ENCODE measurements around the gene CAPN15.

CAPN15 gene

DNA sequence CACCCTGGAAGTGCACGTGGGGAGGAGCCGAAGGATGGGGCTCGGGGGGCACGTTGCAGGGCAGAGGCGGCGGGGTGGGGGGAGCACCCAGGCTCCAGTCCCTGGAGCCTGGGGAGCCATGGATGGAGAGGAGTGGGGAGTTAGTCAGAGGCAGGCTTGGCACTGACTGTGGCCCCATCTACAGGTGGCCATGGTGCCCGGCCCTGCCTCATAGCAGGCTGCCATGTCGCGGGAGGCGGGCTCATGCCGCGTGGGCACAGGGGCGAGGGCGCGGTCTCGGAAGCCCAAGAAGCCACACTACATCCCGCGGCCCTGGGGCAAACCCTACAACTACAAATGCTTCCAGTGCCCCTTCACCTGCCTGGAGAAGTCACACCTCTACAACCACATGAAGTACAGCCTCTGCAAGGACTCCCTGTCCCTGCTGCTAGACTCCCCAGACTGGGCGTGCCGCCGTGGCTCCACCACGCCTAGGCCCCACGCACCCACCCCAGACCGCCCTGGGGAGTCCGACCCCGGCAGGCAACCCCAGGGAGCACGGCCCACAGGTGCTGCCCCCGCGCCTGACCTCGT lies 35.6 kb downstream of the CAPN15 start:
- no peak for DNase-seq

DNA sequence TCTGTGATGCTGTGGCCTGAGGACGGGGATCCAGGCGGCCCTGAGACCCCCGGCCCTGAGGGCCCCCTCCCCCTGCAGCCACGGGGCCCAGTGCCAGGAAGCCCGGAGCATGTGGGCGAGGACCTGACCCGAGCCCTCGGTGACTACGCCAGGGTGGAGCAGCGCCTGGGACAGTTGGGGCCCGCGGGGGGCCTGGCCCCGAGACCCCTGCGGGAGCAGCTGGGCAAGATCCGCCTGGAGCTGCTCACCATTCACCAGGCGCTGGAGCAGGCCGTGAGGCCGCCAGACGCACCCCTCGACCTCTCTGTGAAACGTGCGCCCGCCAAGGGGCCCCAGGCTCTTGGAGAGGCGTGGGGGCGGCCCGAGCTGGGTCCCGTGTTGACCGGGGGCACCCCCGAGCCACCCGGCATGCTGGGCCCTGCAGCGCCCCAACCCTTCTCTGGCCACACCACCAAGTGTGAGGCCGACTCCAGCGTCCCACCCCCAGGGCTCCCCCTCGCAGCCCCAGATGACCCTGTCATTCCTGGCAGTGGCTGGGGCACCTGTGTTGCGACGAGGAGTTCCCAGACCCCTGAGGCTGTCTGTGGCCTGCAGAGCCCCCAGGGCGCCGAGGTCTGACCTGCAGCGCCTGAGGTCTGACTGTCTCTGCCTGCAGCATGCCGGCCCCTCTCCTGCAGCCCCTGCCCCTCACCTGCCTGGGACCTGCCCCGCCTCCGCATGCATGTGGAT lies 37.3 kb downstream of the CAPN15 start:
- no peak for DNase-seq

DNA sequence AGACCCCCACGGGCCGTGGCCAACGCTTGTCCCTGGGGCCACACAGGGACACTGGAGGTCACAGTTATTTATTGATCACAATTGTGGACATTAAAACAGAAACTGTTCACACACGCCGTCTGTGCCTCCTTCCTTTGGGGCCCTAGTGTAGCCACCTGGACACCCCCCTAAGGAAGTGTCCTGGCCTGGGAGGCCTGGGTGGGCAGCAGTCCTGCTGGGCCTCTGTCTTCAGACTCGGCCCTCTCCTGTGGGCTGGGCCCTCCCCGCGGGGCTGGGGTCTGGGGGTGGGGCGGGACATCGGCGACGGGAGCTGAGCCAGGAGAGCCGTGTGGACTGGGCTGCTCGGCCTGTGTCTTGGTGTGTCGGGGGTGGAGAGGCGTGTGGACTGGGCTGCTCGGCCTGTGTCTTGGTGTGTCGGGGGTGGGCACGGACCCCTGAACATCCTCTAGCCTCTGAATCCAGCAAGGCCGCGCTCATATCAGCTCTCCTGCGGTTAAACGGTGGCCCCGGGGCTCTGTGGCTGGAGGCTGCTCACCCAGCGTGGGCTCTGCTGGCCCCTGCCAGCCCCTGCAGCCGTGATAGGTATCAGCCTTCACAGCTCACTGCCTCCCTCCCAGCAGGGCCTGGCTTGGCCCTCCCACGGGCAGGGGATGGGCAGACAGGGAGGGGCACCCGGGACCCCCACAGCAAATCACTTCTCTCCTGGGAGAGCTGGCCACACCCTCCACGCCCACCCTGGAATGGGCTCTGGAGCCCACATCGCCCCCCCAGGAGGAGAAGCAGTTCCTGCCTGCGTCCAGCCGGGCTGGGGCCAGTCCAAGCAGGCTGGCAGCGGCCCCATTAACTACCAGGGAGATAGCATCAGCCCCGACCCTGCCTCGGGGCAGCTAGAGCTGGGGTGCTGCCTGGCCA lies 38.2 kb downstream of the CAPN15 start:
- no peak for DNase-seq

DNA sequence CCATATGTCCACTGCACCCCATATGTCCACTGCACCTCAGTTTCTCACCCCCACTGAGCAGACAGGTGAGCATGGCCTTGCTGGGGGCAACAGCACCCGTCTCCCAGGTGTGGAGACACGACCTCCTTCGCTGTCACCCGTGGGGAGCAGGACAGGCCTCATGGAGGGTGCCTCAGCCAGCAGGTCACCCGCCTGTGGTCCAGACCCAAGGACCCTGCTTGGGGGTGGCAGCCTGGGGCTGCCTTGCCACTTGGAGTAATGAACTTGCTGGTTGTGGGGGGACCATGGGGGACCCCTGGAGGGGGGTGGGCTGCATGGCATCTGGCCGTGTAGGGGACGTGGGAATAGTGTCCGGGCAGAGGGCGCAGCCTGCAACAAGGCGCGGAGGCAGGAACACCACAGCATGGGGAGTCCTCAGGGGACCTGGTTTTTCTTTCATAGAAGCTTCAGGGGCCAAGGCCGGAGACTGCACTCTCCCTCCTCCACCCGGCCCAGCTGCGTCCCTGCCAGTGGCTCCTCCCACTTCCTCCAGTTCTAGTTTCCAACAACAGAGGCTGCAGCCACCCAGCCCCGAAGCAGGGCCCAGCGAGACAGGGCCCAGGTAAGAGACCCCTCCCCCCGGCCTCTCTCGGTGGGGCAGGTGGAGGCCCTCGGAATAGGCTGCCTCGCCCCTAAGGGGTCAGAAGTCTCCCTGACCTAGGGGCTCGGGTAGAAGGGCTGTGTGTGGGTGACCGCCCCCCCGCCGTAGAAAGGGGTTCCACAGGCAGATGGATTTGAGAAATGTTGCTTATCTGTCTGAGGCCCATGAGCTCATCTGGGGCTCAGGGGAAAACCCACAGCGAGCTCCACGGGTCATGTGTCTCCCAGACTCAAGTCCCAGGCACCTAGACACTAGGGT lies 39.2 kb downstream of the CAPN15 start, which contains the start of gene NHLRC4:
NHLRC4 (plus strand) TSS at position 531 of the 898 bp plus-strand sequence. CDS start 1,043 bp downstream, outside the sequence.
- DNase-seq, result peak; percentile 63

DNA sequence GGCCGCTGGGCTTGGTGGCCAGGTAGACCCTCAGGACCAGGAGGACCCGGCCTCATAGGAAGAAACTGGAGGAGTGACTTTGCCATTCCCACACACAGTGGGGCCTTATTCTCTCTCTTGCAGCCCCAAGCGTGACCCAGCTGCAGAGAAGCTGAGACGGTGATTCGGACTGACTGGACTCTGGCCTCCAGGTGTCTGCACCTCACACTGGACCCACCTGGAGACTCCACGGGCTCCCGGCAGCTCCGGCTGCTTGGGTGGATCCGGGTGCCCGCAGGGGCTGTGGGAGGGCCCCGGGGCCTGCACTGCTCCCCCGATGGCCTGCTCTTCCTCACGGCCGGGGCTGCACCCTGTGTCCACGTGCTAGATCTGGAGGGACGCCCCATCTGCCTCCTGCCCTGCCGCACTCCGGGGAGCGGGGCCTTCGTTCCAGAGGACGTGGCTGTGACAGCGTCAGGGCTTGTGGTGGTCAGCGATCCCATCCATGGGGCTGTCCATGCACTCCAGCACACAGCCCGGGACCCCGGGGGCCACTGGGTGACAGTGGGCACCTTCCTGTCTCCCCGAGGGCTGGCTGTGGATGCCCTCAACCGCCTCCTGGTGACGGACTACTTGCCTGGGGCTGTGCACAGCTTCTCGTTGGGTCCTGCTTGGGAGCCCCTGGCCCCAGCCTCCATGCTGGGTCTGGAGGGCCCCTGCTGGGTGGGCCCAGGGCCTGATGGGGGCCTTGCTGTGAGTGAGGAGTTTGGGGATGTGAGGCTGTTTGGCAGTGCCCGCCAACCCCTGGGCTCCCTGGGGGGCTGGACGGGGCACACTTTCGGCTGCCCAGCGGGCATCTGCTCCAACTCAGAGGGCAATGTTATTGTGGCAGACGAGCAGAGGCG lies 40.1 kb downstream of the CAPN15 start:
- no peak for DNase-seq

DNA sequence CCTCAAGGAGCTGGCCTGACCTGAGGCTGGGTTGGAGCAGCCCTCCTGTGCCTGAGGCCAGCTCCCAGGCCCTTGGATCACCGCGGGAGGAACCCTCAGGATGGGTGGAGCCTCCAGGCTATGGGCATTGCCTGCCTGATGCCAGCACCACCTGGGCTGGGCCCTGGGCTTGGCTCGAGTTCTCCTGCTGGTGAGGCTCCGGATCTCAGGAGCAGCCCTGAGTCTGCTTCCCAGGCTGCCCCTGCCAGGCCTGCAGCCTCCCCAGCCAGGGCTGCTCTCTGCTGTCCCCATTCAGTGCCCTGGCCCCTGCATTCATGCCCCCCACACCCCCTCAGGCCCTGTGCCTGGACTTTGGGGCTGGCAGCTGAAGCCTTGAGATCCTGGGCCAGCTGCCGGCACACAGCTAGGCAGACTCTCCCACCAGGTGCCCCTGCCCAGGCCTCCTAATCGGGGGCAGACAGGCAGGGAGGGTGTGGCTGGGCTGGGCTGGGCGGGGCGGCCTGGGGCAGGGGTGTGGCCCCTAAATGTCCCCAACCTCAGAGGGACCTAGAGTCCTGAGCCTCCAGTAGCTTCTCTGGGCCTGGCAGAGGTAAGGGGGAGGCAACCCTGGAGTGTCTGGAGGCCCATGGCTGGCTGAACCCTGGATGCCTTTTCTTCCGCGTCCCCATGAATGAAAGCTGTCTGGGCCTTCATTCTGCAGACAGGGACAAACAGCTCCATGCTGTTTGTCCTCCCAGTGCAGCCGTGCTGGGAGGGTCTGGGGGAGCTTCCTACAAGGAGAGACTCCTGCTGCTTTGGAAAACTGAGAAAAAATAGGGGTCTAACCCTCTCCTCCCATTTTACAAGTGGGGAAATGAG lies 41.1 kb downstream of the CAPN15 start:
- DNase-seq, result no peak

DNA sequence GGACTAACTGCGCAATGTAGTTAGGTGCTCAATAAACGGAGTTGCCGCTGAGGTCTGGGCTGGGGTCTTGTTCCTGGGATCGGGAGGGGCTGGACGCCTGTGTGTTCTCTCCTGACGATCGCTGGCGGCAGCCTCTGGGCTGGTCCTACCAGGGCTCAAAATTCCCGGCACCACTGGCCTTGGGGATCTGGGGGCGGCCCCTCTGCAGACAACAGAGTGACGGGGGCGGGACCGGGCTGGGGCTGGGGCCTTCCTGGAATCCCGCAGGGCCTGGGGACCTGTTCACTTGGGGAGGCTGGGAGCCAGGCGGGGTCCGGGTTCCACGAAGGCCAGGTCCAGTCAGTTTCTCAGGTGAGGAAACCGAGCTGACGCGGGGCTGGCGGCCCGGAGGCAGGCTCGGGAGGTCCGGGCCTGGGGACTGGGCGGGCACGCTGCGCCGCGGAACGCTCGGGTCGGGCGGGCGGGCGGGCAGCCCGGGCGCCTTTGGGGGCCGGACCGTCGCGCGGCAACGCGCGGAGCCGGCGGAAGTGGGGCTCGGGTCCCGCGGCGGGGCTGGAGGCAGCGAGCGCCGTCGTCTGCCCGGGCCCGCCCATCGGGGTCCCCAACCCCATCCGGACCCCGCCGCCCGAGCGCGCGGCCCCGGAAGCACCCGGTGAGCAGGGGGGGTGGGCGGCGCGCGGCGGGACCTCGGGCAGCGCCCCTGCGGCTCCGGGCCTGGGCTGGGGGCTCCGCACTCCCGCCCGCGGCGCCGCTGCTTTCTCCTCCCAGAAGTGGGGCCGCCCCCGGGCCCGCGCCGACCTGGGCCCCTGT lies 42.1 kb downstream of the CAPN15 start, which contains the start of gene PIGQ:
PIGQ (plus strand) TSS at position 524 of the 810 bp plus-strand sequence. CDS start 4,107 bp downstream, outside the sequence.
- peak; percentile 75 for DNase-seq

DNA sequence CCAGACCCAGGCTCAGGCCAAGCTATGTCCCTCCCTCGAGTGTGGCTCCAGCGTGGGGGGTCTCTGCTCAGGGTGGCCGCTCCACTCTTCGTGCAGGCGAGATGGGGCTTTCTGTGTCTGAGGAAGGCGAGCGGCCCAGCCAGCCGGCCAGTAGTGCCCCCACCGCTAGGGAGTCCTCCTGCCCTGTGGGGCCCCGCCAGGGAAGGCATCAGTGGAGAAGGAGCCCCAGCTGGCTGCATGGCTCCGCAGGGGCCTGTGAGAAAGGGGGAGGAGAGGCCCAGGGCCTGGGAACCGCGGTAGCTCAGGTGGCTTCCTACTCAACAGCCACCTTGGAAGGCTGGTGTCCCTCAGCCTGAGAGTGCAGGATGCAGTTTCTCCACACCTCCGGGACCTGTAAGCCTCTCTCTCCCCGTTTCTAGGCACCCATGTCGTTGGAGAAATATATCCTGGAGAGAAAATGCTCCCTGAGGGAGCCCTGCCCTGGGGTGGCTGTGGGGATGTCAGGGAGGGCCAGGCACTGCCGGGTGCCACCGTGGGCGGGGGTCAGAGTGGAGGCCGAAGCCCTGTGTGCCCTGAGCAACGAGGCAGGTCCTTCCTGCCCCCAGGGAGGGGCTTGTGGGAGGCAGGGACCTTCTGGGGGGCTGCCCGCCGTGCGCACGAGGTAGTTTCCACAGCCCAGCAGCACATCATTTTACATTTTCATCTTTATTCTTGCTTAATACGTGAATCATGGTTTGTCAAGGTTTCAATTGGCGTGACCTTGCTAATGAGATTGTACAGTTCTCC lies 45.5 kb downstream of the CAPN15 start:
- DNase-seq, result no peak

DNA sequence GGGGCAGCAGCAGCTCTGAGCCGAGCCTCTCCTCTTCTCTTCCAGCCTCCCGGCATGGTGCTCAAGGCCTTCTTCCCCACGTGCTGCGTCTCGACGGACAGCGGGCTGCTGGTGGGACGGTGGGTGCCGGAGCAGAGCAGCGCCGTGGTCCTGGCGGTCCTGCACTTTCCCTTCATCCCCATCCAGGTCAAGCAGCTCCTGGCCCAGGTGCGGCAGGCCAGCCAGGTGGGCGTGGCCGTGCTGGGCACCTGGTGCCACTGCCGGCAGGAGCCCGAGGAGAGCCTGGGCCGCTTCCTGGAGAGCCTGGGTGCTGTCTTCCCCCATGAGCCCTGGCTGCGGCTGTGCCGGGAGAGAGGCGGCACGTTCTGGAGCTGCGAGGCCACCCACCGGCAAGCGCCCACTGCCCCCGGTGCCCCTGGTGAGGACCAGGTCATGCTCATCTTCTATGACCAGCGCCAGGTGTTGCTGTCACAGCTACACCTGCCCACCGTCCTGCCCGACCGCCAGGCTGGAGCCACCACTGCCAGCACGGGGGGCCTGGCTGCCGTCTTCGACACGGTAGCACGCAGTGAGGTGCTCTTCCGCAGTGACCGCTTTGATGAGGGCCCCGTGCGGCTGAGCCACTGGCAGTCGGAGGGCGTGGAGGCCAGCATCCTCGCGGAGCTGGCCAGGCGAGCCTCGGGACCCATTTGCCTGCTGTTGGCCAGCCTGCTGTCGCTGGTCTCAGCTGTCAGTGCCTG lies 46.7 kb downstream of the CAPN15 start:
- no peak for DNase-seq

DNA sequence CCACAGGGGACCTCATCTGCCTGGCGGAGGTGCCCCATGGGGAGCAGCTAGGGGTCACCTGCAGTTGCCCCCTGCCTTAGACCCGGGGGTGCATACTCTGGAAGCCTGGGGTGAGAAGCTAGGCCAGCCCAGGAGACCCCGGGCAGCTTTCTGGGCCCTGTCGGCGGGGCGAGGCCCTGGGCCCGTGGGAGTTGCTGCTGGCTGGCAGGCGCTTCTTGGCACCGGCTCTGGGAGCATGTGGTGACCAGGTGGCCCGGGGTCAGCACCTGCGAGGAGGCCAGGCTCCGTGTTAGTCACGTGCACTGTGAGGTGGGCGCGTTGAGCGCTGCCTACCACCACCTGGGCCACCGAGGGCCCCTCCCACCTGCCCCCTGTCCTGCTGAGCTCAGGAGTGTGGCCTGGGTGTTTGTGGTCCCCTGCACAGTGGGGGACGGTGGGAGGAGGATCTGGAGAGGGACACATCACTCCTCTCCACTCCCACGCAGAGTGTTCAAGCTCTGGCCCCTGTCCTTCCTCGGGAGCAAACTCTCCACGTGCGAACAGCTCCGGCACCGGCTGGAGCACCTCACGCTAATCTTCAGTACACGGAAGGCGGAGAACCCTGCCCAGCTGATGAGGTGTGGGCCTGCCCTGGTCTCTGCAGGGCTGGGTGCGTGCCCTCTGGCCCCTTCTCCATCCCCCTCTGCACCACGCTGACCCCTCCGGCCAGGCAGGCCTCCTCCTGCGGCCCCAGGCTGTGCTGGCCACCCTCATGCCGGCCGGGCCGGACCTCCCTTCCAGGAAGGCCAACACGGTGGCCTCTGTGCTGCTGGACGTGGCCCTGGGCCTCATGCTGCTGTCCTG lies 48.1 kb downstream of the CAPN15 start:
- no peak for DNase-seq

DNA sequence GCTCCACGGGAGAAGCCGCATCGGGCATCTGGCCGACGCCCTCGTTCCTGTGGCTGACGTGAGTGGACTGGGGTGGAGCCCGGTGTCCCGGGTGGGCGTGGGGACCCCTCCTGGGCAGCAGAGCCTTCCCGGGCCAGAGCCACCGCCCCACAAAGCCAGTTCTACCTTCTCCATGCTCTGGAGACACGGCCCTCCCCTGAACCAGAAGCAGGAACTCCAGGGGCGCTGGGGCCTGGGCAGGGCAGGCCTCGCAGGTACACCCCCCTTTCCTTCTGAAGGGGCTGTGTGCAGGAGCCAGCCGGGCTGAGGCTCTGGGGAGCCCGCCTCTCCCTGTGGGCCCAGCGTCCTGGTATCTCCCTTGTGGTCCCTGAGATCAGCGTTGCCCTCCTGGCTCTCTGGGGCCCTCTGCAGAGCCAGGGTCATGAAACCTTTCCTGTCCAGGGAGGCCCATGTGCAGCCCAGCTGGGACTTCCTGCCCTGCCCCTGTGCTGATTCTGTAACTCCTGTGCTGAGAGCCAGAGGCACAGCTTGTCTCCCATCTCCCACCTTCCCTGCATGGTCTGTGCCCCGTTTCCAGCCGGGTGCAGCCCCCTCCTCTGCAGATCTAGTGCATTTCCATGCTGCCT lies 48.8 kb downstream of the CAPN15 start:
- DNase-seq, result no peak

DNA sequence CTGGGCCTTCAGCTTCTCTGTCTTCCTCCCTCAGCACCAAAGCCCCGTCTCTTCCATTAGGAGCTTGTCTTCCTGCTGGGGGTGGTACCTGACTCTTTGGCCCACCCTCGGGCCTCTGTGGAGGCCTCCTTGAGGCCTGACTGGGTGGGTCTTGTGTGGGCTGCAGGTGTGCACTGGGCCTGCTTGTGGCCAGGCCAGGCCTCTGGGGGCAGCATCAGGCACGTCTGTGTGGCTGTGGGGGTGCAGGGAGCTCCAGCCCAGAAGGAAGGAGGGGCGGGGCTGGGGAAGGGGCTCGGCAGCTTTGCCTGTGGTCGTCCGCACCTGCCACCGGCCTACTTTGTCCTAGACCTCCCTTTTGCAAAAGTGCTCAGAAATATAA lies 49.3 kb downstream of the CAPN15 start:
- no peak for DNase-seq

DNA sequence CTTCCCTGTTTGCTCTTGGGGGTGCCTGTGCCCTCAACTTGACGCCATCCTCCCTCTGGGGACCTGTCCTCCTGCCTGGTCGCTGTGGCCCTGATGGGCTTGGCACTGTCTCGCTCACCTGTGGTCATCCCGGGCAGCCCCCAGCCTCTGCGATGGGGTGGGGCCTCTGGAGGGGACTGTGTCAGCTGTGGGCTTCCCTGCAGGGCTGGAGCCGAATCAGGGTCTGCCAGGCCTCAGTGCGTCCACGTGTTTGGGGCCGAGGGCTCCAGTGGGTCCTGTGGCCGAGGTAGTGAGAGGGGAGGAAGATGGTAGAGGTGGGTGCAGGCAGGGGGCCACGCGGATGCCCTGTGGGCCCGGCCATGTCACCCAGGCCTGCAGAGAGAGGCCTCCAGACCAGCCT lies 50.3 kb downstream of the CAPN15 start:
- no peak for DNase-seq

DNA sequence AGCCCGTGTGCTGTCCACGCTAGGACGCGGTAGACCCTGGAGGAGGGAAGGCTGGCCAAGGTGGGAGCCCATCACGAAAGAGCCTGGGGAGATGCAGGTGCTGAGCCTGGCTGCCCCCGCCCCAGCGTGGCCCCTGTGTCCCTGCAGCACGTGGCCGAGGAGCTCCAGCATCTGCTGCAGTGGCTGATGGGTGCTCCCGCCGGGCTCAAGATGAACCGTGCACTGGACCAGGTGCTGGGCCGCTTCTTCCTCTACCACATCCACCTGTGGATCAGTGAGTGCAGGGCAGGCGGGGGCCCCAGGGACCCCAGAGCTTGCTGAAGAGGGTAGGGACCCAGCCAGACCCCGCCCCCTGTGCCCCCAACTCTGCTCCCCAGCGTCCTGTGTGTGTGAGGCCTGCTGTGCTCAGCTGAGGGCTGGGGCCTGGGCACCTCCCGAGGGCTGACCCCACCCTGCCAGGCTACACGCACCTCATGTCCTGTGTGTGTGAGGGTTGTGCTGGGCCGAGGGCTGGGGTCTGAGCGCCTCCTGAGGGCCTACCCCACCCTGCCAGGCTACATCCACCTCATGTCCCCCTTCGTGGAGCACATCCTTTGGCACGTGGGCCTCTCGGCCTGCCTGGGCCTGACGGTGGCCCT lies 50.8 kb downstream of the CAPN15 start:
- DNase-seq, result no peak

DNA sequence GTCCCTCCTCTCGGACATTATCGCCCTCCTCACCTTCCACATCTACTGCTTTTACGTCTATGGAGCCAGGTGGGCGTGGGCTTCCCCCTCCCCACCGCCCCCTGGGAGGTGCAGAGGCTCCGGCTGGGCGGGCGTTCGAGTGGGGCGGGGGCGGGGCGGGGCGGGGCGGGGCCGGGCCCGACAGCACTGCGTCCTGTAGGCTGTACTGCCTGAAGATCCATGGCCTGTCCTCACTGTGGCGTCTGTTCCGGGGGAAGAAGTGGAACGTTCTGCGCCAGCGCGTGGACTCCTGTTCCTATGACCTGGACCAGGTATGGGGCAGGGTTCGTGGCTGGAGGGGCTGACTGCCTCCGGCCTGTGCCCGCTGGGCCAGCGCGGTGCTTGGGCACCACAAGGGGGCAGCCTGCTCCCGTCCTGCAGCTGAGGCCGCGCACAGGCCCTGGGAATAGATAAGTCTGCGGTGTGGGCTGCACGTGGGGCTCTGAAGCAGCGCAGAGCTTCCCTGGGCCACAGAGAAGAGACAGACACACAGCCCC lies 51.4 kb downstream of the CAPN15 start:
- DNase-seq, result peak; percentile 76
